GM23338 (cell line): ENCODE measurements around the gene TMEM45A. TPM values are rescaled to one million over a fixed set of nuclear protein-coding genes. Genes with fewer than 3 reads are reported as not detected.

Experiments
- ATAC-seq: fragments of 200-7000 bp; cut with Tn5 transposase; 3 replicates; pipeline ENCODE4 v1.9.1; 2020
- DNase-seq: peaks from one replicate; pipeline ENCODE4 v3.0.0-alpha.2; 2015; ENCODE audit warnings: low spot score
- H2AFZ ChIP-seq: fragments of 200-600 bp; sonication (generic); 2 replicates; pipeline ENCODE4 v1.8.0; 2016; ENCODE audit warnings: antibody characterized with exemption, mild to moderate bottlenecking, moderate library complexity
- H3F3A ChIP-seq: fragments of 200-600 bp; sonication (generic); replicated peaks from 2 replicates; pipeline ENCODE4 v1.8.0; 2017; ENCODE audit warnings: antibody characterized with exemption, mixed run types, low read depth
- H3K27ac ChIP-seq: fragments of 200-600 bp; sonication (generic); 2 replicates; pipeline ENCODE4 v1.6.1; 2016; ENCODE audit warnings: low read depth
- H3K27me3 ChIP-seq: fragments of 200-600 bp; sonication (generic); 2 replicates; pipeline ENCODE4 v1.8.0; 2016; ENCODE audit warnings: mild to moderate bottlenecking, mixed run types, moderate library complexity; ENCODE audit not compliant: insufficient read depth
- H3K36me3 ChIP-seq: fragments of 200-600 bp; sonication (generic); 2 replicates; pipeline ENCODE4 v1.8.0; 2016; ENCODE audit warnings: mild to moderate bottlenecking; ENCODE audit not compliant: insufficient read depth
- H3K4me1 ChIP-seq: fragments of 200-600 bp; sonication (generic); 2 replicates; pipeline ENCODE4 v1.8.0; 2016; ENCODE audit warnings: mild to moderate bottlenecking, moderate library complexity; ENCODE audit not compliant: insufficient read depth
- H3K4me2 ChIP-seq: fragments of 200-600 bp; sonication (generic); 2 replicates; pipeline ENCODE4 v1.7.1; 2017; ENCODE audit warnings: mixed run types
- H3K4me3 ChIP-seq: fragments of 200-600 bp; sonication (generic); 2 replicates; pipeline ENCODE4 v1.6.1; 2016; ENCODE audit warnings: mixed run types
- H3K79me2 ChIP-seq: fragments of 200-600 bp; sonication (generic); replicated peaks from 2 replicates; pipeline ENCODE4 v1.8.0; 2017; ENCODE audit warnings: mild to moderate bottlenecking; ENCODE audit not compliant: insufficient read depth
- H3K9me2 ChIP-seq: fragments of 200-600 bp; sonication (generic); 2 replicates; pipeline ENCODE4 v1.8.0; 2017; ENCODE audit not compliant: insufficient read depth
- H4K20me1 ChIP-seq: fragments of 200-600 bp; sonication (generic); replicated peaks from 2 replicates; pipeline ENCODE4 v1.8.0; 2017; ENCODE audit warnings: mild to moderate bottlenecking; ENCODE audit not compliant: insufficient read depth
- H3K27ac Mint-ChIP-seq: 2 replicates; pipeline ENCODE4 v1.8.0; 2020; ENCODE audit warnings: inconsistent platforms, mild to moderate bottlenecking, moderate library complexity, mixed read lengths
- H3K27me3 Mint-ChIP-seq: 3 replicates; pipeline ENCODE4 v1.8.0; 2022; ENCODE audit warnings: low read depth, mild to moderate bottlenecking, moderate library complexity, mixed read lengths, inconsistent platforms; ENCODE audit not compliant: insufficient read depth, poor library complexity
- H3K36me3 Mint-ChIP-seq: 3 replicates; pipeline ENCODE4 v1.8.0; 2021; ENCODE audit warnings: low read depth, mild to moderate bottlenecking, inconsistent platforms, moderate library complexity, mixed read lengths
- H3K4me1 Mint-ChIP-seq: 3 replicates; pipeline ENCODE4 v1.8.0; 2020; ENCODE audit warnings: mild to moderate bottlenecking, inconsistent platforms, mixed read lengths
- H3K4me3 Mint-ChIP-seq: 3 replicates; pipeline ENCODE4 v1.8.0; 2021; ENCODE audit warnings: moderate library complexity, mild to moderate bottlenecking, inconsistent platforms, mixed read lengths
- H3K9me3 Mint-ChIP-seq: 3 replicates; pipeline ENCODE4 v1.8.0; 2020; ENCODE audit warnings: moderate library complexity, mild to moderate bottlenecking, inconsistent platforms, mixed read lengths
- CREB1 ChIP-seq: fragments of 250-450 bp; sonication (Bioruptor Pico); IDR thresholded peaks from 2 replicates; pipeline ENCODE4 v1.5.0; 2020; ENCODE audit warnings: low read depth, mild to moderate bottlenecking, moderate library complexity
- CTCF ChIP-seq, 2 experiments: fragments of 200-600 bp in 1 of 2; sonication (generic) in 1 of 2; conservative IDR thresholded peaks; 2 replicates each; pipeline versions ENCODE4 v1.5.1 to v1.6.1; 2016 to 2017; ENCODE audit warnings: antibody characterized with exemption in 2 of 2, low read depth in 2 of 2, mild to moderate bottlenecking in 2 of 2, moderate library complexity in 1 of 2
- ETS1 ChIP-seq: IDR thresholded peaks from 2 replicates; pipeline ENCODE4 v1.6.1; 2016; ENCODE audit warnings: antibody characterized with exemption
- EZH2 ChIP-seq: fragments of 200-600 bp; sonication (generic); IDR thresholded peaks from one replicate; pipeline ENCODE4 v1.8.0; 2017; ENCODE audit warnings: antibody characterized with exemption, mild to moderate bottlenecking, low read depth; ENCODE audit not compliant: unreplicated experiment
- EZH2phosphoT487 ChIP-seq: fragments of 200-600 bp; sonication (generic); IDR thresholded peaks from one replicate; pipeline ENCODE4 v1.8.1; 2018; ENCODE audit warnings: antibody characterized with exemption; ENCODE audit not compliant: unreplicated experiment
- JUNB ChIP-seq: IDR thresholded peaks from one replicate; pipeline ENCODE4 v1.6.1; 2016; ENCODE audit warnings: antibody characterized with exemption; ENCODE audit not compliant: unreplicated experiment
- NANOG ChIP-seq: IDR thresholded peaks from 2 replicates; pipeline ENCODE4 v1.6.1; 2016; ENCODE audit warnings: antibody characterized with exemption, borderline replicate concordance
- POLR2AphosphoS5 ChIP-seq: IDR thresholded peaks from 2 replicates; pipeline ENCODE4 v1.6.1; 2016; ENCODE audit warnings: antibody characterized with exemption, low read depth
- REST ChIP-seq: IDR thresholded peaks from one replicate; pipeline ENCODE4 v1.6.1; 2018; ENCODE audit warnings: antibody characterized with exemption; ENCODE audit not compliant: unreplicated experiment
- STAT1 ChIP-seq: IDR thresholded peaks from one replicate; pipeline ENCODE4 v1.6.1; 2016; ENCODE audit warnings: antibody characterized with exemption; ENCODE audit not compliant: unreplicated experiment
- ZNF114 ChIP-seq: fragments of 250-450 bp; sonication (Bioruptor Pico); IDR thresholded peaks from 2 replicates; pipeline ENCODE4 v1.5.0; 2020; ENCODE audit warnings: mild to moderate bottlenecking, moderate library complexity
- ZNF331 ChIP-seq: fragments of 250-450 bp; sonication (Bioruptor Pico); IDR thresholded peaks from 2 replicates; pipeline ENCODE4 v1.5.0; 2020; ENCODE audit warnings: low read depth, mild to moderate bottlenecking, moderate library complexity
- ZNF462 ChIP-seq: fragments of 250-450 bp; sonication (Bioruptor Pico); IDR thresholded peaks from 2 replicates; pipeline ENCODE4 v1.5.0; 2020; ENCODE audit warnings: mild to moderate bottlenecking, moderate library complexity
- polyA plus RNA-seq: library from polyadenylated mRNA; unstranded; fragments of >200 nt; fragmentation: Nextera tagmentation; extraction: Ambion mirVana; gene quantifications from 2 replicates; pipeline ENCODE4 v1.2.1, GENCODE V29; 2016
- total RNA-seq: library from RNA; depleted of rRNA; stranded (reverse); fragments of >200 nt; shearing (Covaris generic); gene quantifications from 2 replicates; pipeline ENCODE4 v1.2.3, GENCODE V29; 2014

Gene TMEM45A
- total and polyA plus RNA-seq, 2 experiments from 2014 or later, result 6.5 to 12.7 TPM

GRCh38 chr3:100621251-100621650, 128.8 kb downstream of the TMEM45A start:
- no peak for ATAC-seq
- H3K4me1 ChIP-seq, result no peaks in the 10 kb centered on the region
- no peak overlapping the region for H3K4me3 Mint-ChIP-seq
- peaks cover 9% of the 10 kb centered on the region; the same call in 2 of the 3 replicates for H3K9me3 Mint-ChIP-seq
- no peaks in the 10 kb centered on the region for H3K36me3 ChIP-seq
- H4K20me1 ChIP-seq, result no peaks in the 10 kb centered on the region
- H3K9me2 ChIP-seq, result no peaks in the 10 kb centered on the region
- H3K4me1 Mint-ChIP-seq, result no peaks in the 10 kb centered on the region
- no peaks in the 10 kb centered on the region for H3K79me2 ChIP-seq
- no peaks in the 10 kb centered on the region for H3F3A ChIP-seq
- H3K27me3 Mint-ChIP-seq, result peaks cover 3% of the 10 kb centered on the region
- no peak overlapping the region for H3K27ac Mint-ChIP-seq
- H3K27ac ChIP-seq, result no peak overlapping the region
- H3K27me3 ChIP-seq, result no peaks in the 10 kb centered on the region
- no peak overlapping the region for H3K4me3 ChIP-seq
- no peak overlapping the region for H2AFZ ChIP-seq
- no peak overlapping the region for H3K4me2 ChIP-seq
- H3K36me3 Mint-ChIP-seq, result no peaks in the 10 kb centered on the region
- TF ChIP-seq POLR2AphosphoS5 (no peak), CREB1 (CRISPR knock-in tag) (no peak), ZNF462 (CRISPR knock-in tag) (no peak), EZH2 (no peak), ZNF114 (CRISPR knock-in tag) (no peak), NANOG (no peak), CTCF (conservative IDR thresholded peaks at IDR 0.05; ENCODE audit: low read depth in 2 of 2) (no peak), REST (no peak), JUNB (no peak), STAT1 (no peak), ZNF331 (CRISPR knock-in tag) (no peak), ETS1 (no peak), EZH2phosphoT487 (no peak)
- no peak for DNase-seq
